PC-9 (cell line): ENCODE results near the gene SGCE.

Experiments
- EZH2 ChIP-seq: fragments of 200-600 bp; sonication (generic); IDR thresholded peaks from 2 replicates; pipeline ENCODE4 v1.8.0; 2017; ENCODE audit warnings: antibody characterized with exemption, low read depth
- TF ChIP-seq, protein P1 (sequence below): fragments of 200-600 bp; sonication (generic); conservative IDR thresholded peaks from 2 replicates; pipeline ENCODE4 v1.6.1; 2017; ENCODE audit warnings: mixed run types, antibody characterized with exemption, mild to moderate bottlenecking, moderate library complexity

DNA sequence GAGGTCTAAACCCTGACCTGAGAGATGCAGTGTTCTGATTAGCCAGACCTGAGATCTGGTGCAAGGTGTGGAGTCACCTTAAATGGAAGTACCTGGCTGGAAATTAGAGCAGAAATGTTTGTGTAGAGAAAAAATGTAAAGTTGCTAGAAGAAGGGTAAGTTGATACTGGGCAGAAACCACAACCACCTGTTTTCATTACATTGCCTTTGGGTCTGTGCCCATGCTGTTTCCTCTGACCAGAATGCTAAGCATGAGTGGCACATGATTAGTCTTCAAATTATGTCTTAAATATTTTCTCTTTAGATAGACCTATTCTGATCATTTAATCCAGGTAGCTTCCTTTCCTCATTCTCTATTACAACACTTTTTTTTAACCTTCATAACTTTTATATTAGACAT, 77.3 kb downstream of the SGCE start:
- TF ChIP-seq, protein P1, sequence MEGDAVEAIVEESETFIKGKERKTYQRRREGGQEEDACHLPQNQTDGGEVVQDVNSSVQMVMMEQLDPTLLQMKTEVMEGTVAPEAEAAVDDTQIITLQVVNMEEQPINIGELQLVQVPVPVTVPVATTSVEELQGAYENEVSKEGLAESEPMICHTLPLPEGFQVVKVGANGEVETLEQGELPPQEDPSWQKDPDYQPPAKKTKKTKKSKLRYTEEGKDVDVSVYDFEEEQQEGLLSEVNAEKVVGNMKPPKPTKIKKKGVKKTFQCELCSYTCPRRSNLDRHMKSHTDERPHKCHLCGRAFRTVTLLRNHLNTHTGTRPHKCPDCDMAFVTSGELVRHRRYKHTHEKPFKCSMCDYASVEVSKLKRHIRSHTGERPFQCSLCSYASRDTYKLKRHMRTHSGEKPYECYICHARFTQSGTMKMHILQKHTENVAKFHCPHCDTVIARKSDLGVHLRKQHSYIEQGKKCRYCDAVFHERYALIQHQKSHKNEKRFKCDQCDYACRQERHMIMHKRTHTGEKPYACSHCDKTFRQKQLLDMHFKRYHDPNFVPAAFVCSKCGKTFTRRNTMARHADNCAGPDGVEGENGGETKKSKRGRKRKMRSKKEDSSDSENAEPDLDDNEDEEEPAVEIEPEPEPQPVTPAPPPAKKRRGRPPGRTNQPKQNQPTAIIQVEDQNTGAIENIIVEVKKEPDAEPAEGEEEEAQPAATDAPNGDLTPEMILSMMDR: no peak
- TF ChIP-seq EZH2: no peak
